ENCODE data around the gene PAQR8.

PAQR8 gene

GRCh38 chr6:52457096-52457495 is 95.1 kb downstream of the PAQR8 start:
- Histone ChIP-seq H3K9ac (ENCODE audit: low read length) (no peak overlapping the region), H3K9me2 (replicated peaks; ENCODE audit: insufficient read depth, low read length) (no peaks in the 10 kb centered on the region), H2AFZ (ENCODE audit: low read length) (no peak overlapping the region), H3K4me2 (ENCODE audit: low read depth, low read length) (no peak overlapping the region), H3K27ac (ENCODE audit: low read length) (no peak overlapping the region), H3K79me2 (ENCODE audit: low read length) (no peaks in the 10 kb centered on the region), H3K4me1 (ENCODE audit: low read length) (no peaks in the 10 kb centered on the region), H4K20me1 (ENCODE audit: insufficient read depth, low read length) (no peaks in the 10 kb centered on the region), H3F3A (ENCODE audit: insufficient read depth, low read length) (no peaks in the 10 kb centered on the region), H3K36me3 (replicated peaks; ENCODE audit: insufficient read depth, low read length) (no peaks in the 10 kb centered on the region), H3K9me3 (replicated peaks; ENCODE audit: insufficient read depth, low read length) (no peaks in the 10 kb centered on the region), H3K4me3 (ENCODE audit: low read length) (no peak overlapping the region), H3K27me3 (replicated peaks; ENCODE audit: insufficient read depth, low read length) (no peaks in the 10 kb centered on the region)
- TF ChIP-seq CTCF (IDR thresholded peaks at IDR 0.05; ENCODE audit: low read length) (no peak), EZH2phosphoT487 (IDR thresholded peaks at IDR 0.05; ENCODE audit: low read length) (no peak), EZH2 (optimal IDR thresholded peaks at IDR 0.05; ENCODE audit: low read depth, low read length) (no peak)
- no peak for DNase-seq
